Activated CD4-positive, alpha-beta T cell treated with anti-CD3 and anti-CD28 coated beads for 1 hour (primary cell): ENCODE measurements around the gene LIPC.

Experiments
- DNase-seq: peaks from one replicate; pipeline ENCODE4 v3.0.0-alpha.2; 2020

The LIPC gene

GRCh38 chr15:58561321-58561720 is 129.5 kb downstream of the LIPC start:
- DNase-seq, result no peak

GRCh38 chr15:58562135-58562534 is 130.3 kb downstream of the LIPC start:
- no peak for DNase-seq

- no peak for DNase-seq
Measured at GRCh38 chr15:58564981-58565380, 133.2 kb downstream of the LIPC start.

GRCh38 chr15:58565619-58566018 is 133.8 kb downstream of the LIPC start:
- DNase-seq, result no peak

- no peak for DNase-seq
Measured at GRCh38 chr15:58566029-58566428, 134.2 kb downstream of the LIPC start.

- DNase-seq, result no peak
Measured at GRCh38 chr15:58568157-58568571, 136.4 kb downstream of the LIPC start.

GRCh38 chr15:58569455-58569854 is 137.7 kb downstream of the LIPC start:
- DNase-seq, result no peak

- DNase-seq, result no peak
Measured at GRCh38 chr15:58571491-58571890, 139.7 kb downstream of the LIPC start.

GRCh38 chr15:58572521-58572920 is 140.7 kb downstream of the LIPC start:
- no peak for DNase-seq

GRCh38 chr15:58573270-58573669 is 141.5 kb downstream of the LIPC start:
- DNase-seq, result no peak

GRCh38 chr15:58574631-58575030 is 142.8 kb downstream of the LIPC start:
- no peak for DNase-seq

- DNase-seq, result no peak
Measured at GRCh38 chr15:58575045-58575786, 143.4 kb downstream of the LIPC start.

- no peak for DNase-seq
Measured at GRCh38 chr15:58576657-58577056, 144.9 kb downstream of the LIPC start.

- DNase-seq, result no peak
Measured at GRCh38 chr15:58582160-58582559, 150.4 kb downstream of the LIPC start.

- DNase-seq, result no peak
Measured at GRCh38 chr15:58583171-58583908, 151.5 kb downstream of the LIPC start.

GRCh38 chr15:58584789-58585461 is 153.1 kb downstream of the LIPC start:
- no peak for DNase-seq

GRCh38 chr15:58585693-58586443 is 154.1 kb downstream of the LIPC start:
- DNase-seq, result no peak

GRCh38 chr15:58587486-58587885 is 155.7 kb downstream of the LIPC start:
- no peak for DNase-seq

- DNase-seq, result no peak
Measured at GRCh38 chr15:58588096-58588495, 156.3 kb downstream of the LIPC start.

GRCh38 chr15:58589047-58589446 is 157.3 kb downstream of the LIPC start:
- no peak for DNase-seq

GRCh38 chr15:58590236-58590635 is 158.4 kb downstream of the LIPC start:
- no peak for DNase-seq

GRCh38 chr15:58590926-58591325 is 159.1 kb downstream of the LIPC start:
- DNase-seq, result no peak

GRCh38 chr15:58593870-58594269 is 162.1 kb downstream of the LIPC start:
- DNase-seq, result no peak
